Measurements from ENCODE around the gene ESF1. TPM values are rescaled to one million over a fixed set of nuclear protein-coding genes. Genes with fewer than 3 reads are reported as not detected.

Gene ESF1
- total RNA-seq, 1 experiment from 2014 or later, result 36.9 TPM

DNA sequence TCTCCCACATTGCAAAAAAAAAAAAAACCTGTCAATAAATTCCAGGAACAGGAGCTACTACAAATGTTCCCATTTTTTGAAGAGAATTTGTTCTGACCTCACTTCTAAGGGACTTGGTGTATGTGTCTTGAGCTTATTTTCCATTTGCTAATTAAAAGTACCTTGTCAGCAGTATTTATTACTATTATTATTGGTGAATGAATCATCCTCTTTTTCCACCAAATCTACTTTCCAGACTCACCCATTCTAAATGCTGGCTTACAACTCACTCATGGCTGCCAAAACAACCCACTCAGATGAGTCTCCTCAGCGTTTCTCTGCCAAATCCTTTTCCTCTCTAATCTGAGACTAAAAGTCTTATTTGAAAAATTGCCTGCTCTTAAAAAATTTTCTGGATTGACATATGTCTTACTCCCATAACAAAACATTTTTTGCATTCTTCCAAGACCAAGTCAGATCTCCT, 112.8 kb downstream of the ESF1 start:
- Histone ChIP-seq H3K4ac (ENCODE audit: low read depth, low read length) (no peak overlapping the region), H2BK5ac (ENCODE audit: insufficient read length, low read length) (no peak overlapping the region), H2AFZ (ENCODE audit: low read length) (no peak overlapping the region), H4K5ac (ENCODE audit: insufficient read length, low read depth, low read length) (no peak overlapping the region), H3K23me2 (ENCODE audit: insufficient read length, low read depth, low read length, poor library complexity, severe bottlenecking) (no peaks in the 10 kb centered on the region), H3K4me2 (ENCODE audit: insufficient read depth, insufficient read length, low read length) (no peak overlapping the region), H3K4me1 (ENCODE audit: insufficient read depth, low read length) (no peaks in the 10 kb centered on the region), H2AK5ac (ENCODE audit: insufficient read length, low read length) (no peak overlapping the region), H4K91ac (ENCODE audit: insufficient read length, low read depth, low read length) (no peak overlapping the region), H3K27me3 (ENCODE audit: insufficient read depth, low read length) (no peaks in the 10 kb centered on the region), H3K9me3 (ENCODE audit: control insufficient read depth, low read depth, low read length) (no peaks in the 10 kb centered on the region), H4K8ac (replicated peaks; ENCODE audit: insufficient read length, low read depth, low read length) (no peak overlapping the region), H3K18ac (ENCODE audit: insufficient read length, low read depth, low read length) (no peak overlapping the region), H3K23ac (ENCODE audit: insufficient read length, low read depth, low read length) (no peak overlapping the region), H3K14ac (ENCODE audit: insufficient read depth, low read length) (no peak overlapping the region), H3T11ph (ENCODE audit: low read length) (no peak overlapping the region), H4K20me1 (ENCODE audit: control insufficient read depth, insufficient read depth, insufficient read length) (no peaks in the 10 kb centered on the region), H3K27ac (ENCODE audit: insufficient read length, low read depth, low read length) (no peak overlapping the region), H2BK12ac (ENCODE audit: insufficient read length, low read depth, low read length) (no peak overlapping the region), H3K79me2 (ENCODE audit: insufficient read depth, low read length) (0 out of 2 replicates have a peak, but pooled peaks cover 2% of the 10 kb centered on the region), H2BK120ac (ENCODE audit: low read depth, low read length, poor library complexity, severe bottlenecking) (no peak overlapping the region), H3K79me1 (ENCODE audit: insufficient read depth, low read depth, low read length, poor library complexity, severe bottlenecking) (no peaks in the 10 kb centered on the region), H3K56ac (ENCODE audit: insufficient read length, low read depth, low read length) (no peak overlapping the region), H3K9ac (ENCODE audit: extremely low read depth, insufficient read length, low read length) (no peak overlapping the region), H2BK20ac (ENCODE audit: low read depth, low read length, poor library complexity, severe bottlenecking) (no peak overlapping the region), H2BK15ac (ENCODE audit: low read depth, low read length) (no peak overlapping the region)
- no peak for TF ChIP-seq CTCF (conservative IDR thresholded peaks at IDR 0.05)
- no peak overlapping the region for H3K4me3 Mint-ChIP-seq
- WGBS (ENCODE audit: extremely low coverage, insufficient read length, low lambda C conversion rate), result no CpG with 5 or more reads among the region's 1 CpG
- no peaks in the 10 kb centered on the region for H3K36me3 Mint-ChIP-seq (ENCODE audit: insufficient read depth in 1 of 3, low read depth in 3 of 3)
- H3K9me3 Mint-ChIP-seq, result peaks cover 0 to 3% of the 10 kb centered on the region in 2 experiments; a peak in 1 of 5 replicates
- H3K27me3 Mint-ChIP-seq (ENCODE audit: low read depth), result no peaks in the 10 kb centered on the region
- H3K4me1 Mint-ChIP-seq, result peaks cover 7 to 10% of the 10 kb centered on the region in 2 experiments
- no peak for DNase-seq
- no peak overlapping the region for H3K27ac Mint-ChIP-seq

Data from H9 (cell line).